OCI-LY1 (cell line): ENCODE measurements around the gene RAPGEF5.

Experiments
- H2AFZ ChIP-seq: fragments of 200-600 bp; sonication (generic), shearing (Covaris generic); 2 replicates; pipeline ENCODE4 v1.6.0; 2014; ENCODE audit warnings: antibody characterized with exemption, mild to moderate bottlenecking, low read length
- H3F3A ChIP-seq: fragments of 200-600 bp; sonication (generic), shearing (Covaris generic); 2 replicates; pipeline ENCODE4 v1.6.0; 2014; ENCODE audit warnings: mild to moderate bottlenecking, antibody characterized with exemption, low read length, moderate library complexity; ENCODE audit not compliant: insufficient read depth
- H3K27ac ChIP-seq: fragments of 200-600 bp; sonication (generic); 2 replicates; pipeline ENCODE4 v1.5.1; 2014; ENCODE audit warnings: low read length, mixed run types, mild to moderate bottlenecking, low read depth; ENCODE audit not compliant: poor library complexity, severe bottlenecking
- H3K27me3 ChIP-seq: fragments of 200-600 bp; sonication (generic); 2 replicates; pipeline ENCODE4 v1.6.0; 2014; ENCODE audit warnings: antibody characterized with exemption, mild to moderate bottlenecking, low read length, moderate library complexity; ENCODE audit not compliant: insufficient read depth
- H3K36me3 ChIP-seq: fragments of 200-600 bp; sonication (generic); 2 replicates; pipeline ENCODE4 v1.6.1; 2014; ENCODE audit warnings: mild to moderate bottlenecking, antibody characterized with exemption, low read length, moderate library complexity, mixed read lengths; ENCODE audit not compliant: insufficient read depth
- H3K4me1 ChIP-seq: fragments of 200-600 bp; sonication (generic); 2 replicates; pipeline ENCODE4 v1.5.1; 2014; ENCODE audit warnings: mild to moderate bottlenecking, low read length, moderate library complexity; ENCODE audit not compliant: insufficient read depth, severe bottlenecking
- H3K4me2 ChIP-seq: fragments of 200-600 bp; sonication (generic), shearing (Covaris generic); 2 replicates; pipeline ENCODE4 v1.6.1; 2014; ENCODE audit warnings: low read length
- H3K4me3 ChIP-seq: fragments of 200-600 bp; sonication (generic); 2 replicates; pipeline ENCODE4 v1.5.1; 2014; ENCODE audit warnings: low read length, low read depth, mild to moderate bottlenecking, mixed read lengths; ENCODE audit not compliant: poor library complexity, severe bottlenecking
- H3K79me2 ChIP-seq: fragments of 200-600 bp; shearing (Covaris generic); 2 replicates; pipeline ENCODE4 v1.6.1; 2016; ENCODE audit warnings: mixed run types, low read length, mixed read lengths; ENCODE audit not compliant: insufficient read depth
- H3K9ac ChIP-seq: fragments of 200-600 bp; sonication (generic), shearing (Covaris generic); 2 replicates; pipeline ENCODE4 v1.6.1; 2014; ENCODE audit warnings: mild to moderate bottlenecking, low read length, mixed read lengths
- H3K9me2 ChIP-seq: fragments of 200-600 bp; sonication (generic), shearing (Covaris generic); 2 replicates; pipeline ENCODE4 v1.6.1; 2014; ENCODE audit warnings: low read depth, mild to moderate bottlenecking, low read length, mixed read lengths
- H3K9me3 ChIP-seq: fragments of 200-600 bp; shearing (Covaris generic); 2 replicates; pipeline ENCODE4 v1.6.1; 2014; ENCODE audit warnings: low read length, mixed read lengths
- H4K20me1 ChIP-seq: fragments of 200-600 bp; sonication (generic), shearing (Covaris generic); 2 replicates; pipeline ENCODE4 v1.6.0; 2016; ENCODE audit warnings: mild to moderate bottlenecking, low read length; ENCODE audit not compliant: insufficient read depth
- EZH2 ChIP-seq: fragments of 200-600 bp; sonication (generic), shearing (Covaris generic); IDR thresholded peaks from 2 replicates; pipeline ENCODE4 v1.8.0; 2017; ENCODE audit warnings: borderline replicate concordance, mixed run types, mild to moderate bottlenecking, antibody characterized with exemption, low read length, moderate library complexity, mixed read lengths
- TF ChIP-seq, protein P1 (sequence below): fragments of 200-600 bp; sonication (generic), shearing (Covaris generic); IDR thresholded peaks from 2 replicates; pipeline ENCODE4 v1.5.1; 2017; ENCODE audit warnings: mild to moderate bottlenecking, antibody characterized with exemption, low read length, moderate library complexity, mixed read lengths

Gene RAPGEF5

GRCh38 chr7:22229148-22229547, 127.8 kb downstream of the RAPGEF5 start:
- Histone ChIP-seq H3K9ac (no peak overlapping the region), H3K36me3 (peaks cover 9% of the 10 kb centered on the region; the same call in 1 of the 2 replicates), H3K27ac (no peak overlapping the region), H3K4me1 (no peaks in the 10 kb centered on the region), H3K4me3 (no peak overlapping the region), H3K9me3 (no peaks in the 10 kb centered on the region), H3K27me3 (no peaks in the 10 kb centered on the region), H3K9me2 (no peaks in the 10 kb centered on the region), H3K79me2 (no peaks in the 10 kb centered on the region), H2AFZ (no peak overlapping the region), H3F3A (no peaks in the 10 kb centered on the region), H4K20me1 (no peaks in the 10 kb centered on the region), H3K4me2 (no peak overlapping the region)
- TF ChIP-seq, protein P1, sequence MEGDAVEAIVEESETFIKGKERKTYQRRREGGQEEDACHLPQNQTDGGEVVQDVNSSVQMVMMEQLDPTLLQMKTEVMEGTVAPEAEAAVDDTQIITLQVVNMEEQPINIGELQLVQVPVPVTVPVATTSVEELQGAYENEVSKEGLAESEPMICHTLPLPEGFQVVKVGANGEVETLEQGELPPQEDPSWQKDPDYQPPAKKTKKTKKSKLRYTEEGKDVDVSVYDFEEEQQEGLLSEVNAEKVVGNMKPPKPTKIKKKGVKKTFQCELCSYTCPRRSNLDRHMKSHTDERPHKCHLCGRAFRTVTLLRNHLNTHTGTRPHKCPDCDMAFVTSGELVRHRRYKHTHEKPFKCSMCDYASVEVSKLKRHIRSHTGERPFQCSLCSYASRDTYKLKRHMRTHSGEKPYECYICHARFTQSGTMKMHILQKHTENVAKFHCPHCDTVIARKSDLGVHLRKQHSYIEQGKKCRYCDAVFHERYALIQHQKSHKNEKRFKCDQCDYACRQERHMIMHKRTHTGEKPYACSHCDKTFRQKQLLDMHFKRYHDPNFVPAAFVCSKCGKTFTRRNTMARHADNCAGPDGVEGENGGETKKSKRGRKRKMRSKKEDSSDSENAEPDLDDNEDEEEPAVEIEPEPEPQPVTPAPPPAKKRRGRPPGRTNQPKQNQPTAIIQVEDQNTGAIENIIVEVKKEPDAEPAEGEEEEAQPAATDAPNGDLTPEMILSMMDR, result no peak
- TF ChIP-seq EZH2, result no peak

DNA sequence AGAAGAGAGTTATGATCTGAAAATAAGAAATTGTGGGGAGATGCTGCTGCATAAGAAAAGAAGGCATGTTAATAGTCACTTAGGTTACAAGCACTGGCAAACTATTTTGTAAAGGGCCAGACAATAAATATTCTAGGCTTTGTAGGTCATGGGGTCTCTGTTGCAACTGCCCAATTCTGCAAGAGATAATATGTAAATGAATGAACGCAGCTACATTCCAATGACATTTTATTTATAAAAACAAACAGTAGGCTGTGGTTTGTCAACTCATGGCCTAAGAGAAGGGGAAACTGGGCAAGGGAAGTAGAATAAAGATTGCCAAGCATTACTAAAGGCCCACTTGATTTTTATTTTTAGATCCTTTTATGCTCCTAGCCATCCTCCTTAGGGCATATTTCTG, 133.1 kb downstream of the RAPGEF5 start:
- Histone ChIP-seq H3K79me2 (no peaks in the 10 kb centered on the region), H3K36me3 (peaks cover 49% of the 10 kb centered on the region), H3K27ac (no peak overlapping the region), H3K9me3 (peaks cover 8% of the 10 kb centered on the region), H3K27me3 (no peaks in the 10 kb centered on the region), H3F3A (no peaks in the 10 kb centered on the region), H3K9me2 (no peaks in the 10 kb centered on the region), H4K20me1 (no peaks in the 10 kb centered on the region), H2AFZ (no peak overlapping the region), H3K4me3 (no peak overlapping the region), H3K4me2 (no peak overlapping the region), H3K4me1 (no peaks in the 10 kb centered on the region), H3K9ac (no peak overlapping the region)
- TF ChIP-seq EZH2, result no peak
- TF ChIP-seq, protein P1, result no peak

DNA sequence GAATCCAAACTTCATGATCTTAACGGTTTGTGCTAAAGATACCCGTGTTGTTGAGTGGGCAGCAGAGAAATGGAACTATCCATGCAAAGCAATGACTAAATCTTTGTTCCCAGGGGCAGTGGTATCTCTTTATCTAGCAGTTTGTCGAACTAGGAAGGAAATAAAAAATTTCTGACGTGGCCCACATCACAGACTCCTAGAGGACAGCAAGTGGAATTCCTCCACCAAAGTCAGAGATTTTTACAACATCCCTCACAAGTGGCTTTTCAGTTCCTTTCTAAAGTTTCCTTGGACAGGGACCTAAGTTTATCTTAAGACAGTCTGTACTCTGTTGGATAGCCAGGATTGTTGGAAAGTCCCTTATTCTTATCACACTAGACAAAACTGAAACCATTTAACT, 136.0 kb downstream of the RAPGEF5 start:
- H3K4me2 ChIP-seq, result no peak overlapping the region
- peaks cover 8% of the 10 kb centered on the region for H3K9me3 ChIP-seq
- no peak overlapping the region for H3K27ac ChIP-seq
- no peaks in the 10 kb centered on the region for H3K79me2 ChIP-seq
- H3K9ac ChIP-seq, result no peak overlapping the region
- no peaks in the 10 kb centered on the region for H3K4me1 ChIP-seq
- no peak overlapping the region for H3K4me3 ChIP-seq
- H4K20me1 ChIP-seq, result no peaks in the 10 kb centered on the region
- no peak for TF ChIP-seq EZH2
- TF ChIP-seq, protein P1, result no peak
- H3K27me3 ChIP-seq, result no peaks in the 10 kb centered on the region
- no peak overlapping the region for H2AFZ ChIP-seq
- no peaks in the 10 kb centered on the region for H3F3A ChIP-seq
- no peaks in the 10 kb centered on the region for H3K9me2 ChIP-seq
- H3K36me3 ChIP-seq, result peaks cover 60% of the 10 kb centered on the region
